NCI-H2171 treated with DMSO at 0.1 percent for 48 hours (cell line): ENCODE data around the gene STK24.

Experiments used
- DNase-seq: peaks from one replicate; lab custom pipeline; 2025; lab: John Stamatoyannopoulos, UW

Gene STK24

DNA sequence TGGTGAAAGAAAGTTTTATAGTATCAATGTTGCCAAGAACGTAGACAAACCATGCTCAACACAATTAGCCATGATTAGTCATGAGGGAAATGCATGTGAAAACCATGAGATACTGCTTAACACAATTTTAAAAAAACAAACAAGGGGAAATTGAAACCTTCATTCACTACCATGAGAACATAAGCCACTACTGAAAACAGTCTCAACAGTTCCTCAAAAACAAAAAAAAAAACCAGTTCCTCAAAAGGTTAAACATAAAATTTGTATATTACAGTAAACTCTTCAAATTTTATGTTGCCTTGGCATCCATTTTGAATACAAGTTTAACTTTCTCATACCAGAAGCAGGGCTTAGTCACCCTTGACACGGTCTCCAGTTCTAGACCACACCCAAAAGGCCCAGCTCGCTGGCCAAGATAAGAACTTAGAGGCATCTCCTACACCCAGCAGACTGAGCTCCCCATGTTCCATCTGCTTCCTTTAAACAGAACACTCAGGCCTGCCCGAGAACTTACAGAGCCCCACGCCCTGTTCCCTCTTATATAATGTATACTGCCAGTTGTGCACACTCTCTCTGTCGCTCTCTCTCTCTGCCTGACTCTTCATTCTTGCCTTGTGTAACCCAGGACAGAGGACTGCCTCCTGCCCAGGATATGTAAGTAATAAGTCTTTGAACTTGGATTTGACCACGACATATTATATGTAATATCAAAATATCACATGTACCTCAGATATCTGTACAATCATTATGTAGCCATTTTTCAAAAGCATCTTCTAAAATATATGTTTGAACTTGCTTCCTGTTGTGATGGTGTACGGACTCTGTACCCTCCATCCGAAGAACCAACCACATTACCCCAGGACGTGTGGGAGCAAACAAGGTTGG, 67.4 kb downstream of the STK24 start:
- no peak for DNase-seq

DNA sequence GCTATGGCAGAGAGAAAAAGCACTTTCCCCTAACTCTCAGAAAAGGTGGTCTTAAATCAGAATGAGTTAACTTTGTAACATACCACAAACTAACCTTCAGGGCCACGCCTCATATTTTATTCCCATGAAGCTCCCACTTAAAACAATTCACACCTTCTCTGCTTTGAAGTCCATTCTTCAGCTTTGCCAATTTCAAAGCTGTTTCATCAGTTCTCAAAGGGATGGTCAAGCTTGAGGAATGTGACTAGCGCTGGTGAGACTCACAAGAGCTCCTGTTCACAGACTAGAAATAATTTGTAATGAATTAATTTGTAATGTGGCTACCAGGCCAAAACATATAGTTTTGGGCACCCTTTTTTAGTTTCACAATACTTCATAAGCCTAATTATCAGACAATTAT, 68.2 kb downstream of the STK24 start:
- no peak for DNase-seq

DNA sequence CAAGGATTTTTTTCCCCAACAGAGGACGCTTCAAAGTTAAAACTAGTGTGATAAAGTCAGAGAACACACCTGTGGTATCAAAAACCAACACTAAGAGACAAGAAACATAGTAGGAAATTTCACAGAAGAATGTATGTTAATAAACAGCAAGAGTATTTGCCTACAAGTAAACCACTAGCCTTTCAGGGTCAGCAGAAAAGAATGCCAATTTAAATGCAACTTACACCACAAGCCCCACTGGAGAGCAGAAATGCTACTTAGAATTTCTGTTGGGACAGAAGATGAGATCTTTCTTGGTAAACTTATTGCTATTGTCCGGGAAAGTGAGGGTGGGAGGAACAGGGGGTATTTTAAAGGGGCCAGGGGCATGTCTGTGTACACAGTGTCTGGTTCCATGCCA, 68.6 kb downstream of the STK24 start:
- no peak for DNase-seq

DNA sequence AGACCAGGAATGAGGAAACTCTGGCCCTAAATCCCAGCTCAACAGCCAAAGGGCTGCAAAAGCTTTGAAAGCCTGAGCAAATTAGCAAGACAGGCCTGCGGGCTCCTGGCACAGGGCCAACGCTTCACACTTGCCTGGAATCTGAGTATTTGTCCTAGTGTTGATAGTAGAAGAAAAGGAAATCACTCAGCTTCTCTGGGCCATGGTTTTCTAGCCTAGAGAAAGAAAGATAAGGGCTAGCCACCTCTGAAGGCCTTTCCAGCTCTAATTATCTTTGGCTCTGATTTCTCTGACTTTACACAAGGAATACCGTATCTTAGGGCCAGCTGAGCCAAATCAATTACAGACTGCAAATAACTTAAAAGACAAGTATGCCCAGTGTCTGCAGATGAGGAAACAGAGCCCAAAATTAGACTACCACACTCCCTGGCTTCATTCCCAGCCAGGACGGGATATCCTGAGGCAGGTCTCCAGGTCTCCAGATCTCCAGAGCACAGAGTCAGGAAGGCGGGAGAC, 69.6 kb downstream of the STK24 start:
- peak; percentile 56 for DNase-seq

DNA sequence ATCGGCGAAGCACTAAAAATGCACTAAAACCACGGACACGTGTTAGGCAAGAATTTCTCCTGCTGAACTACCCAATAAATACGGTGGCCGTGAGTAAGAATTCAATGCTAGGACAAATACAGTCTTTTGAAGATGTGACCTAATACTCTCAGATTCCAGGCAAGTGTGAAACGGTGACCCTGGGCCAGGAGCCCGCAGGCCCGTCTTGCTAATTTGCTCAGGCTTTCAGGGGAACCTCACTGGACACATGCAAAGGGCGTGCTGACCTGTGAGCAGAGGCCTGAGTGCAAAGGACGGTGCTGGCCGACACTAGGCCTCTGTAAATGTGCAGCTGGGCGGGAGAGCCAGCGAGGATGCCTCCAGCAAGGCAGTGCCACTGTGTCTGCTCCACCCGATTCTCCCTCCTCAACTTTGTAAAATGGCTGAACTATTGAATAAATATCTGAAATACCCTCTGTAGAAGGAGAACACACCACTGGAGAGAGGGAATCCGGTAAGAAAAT, 70.1 kb downstream of the STK24 start:
- no peak for DNase-seq

DNA sequence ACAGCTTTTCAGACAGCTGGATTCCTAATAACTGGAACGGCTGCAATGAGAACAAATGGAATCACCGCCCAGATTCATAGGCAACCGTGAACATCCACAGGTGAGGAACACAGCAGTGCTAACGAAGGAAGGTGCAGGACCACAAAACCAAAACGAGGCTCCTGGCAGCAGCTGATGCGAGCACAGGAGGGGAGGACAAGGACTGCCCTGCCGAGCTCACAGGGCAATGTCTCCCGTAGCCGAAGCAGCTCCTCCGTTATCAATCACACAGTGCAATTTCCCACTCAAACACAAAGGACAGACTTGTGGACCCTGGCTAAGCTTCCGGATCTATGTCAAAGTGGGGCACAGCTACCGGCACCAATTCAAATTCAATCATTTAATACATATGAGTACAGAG, 70.6 kb downstream of the STK24 start:
- DNase-seq = no peak

DNA sequence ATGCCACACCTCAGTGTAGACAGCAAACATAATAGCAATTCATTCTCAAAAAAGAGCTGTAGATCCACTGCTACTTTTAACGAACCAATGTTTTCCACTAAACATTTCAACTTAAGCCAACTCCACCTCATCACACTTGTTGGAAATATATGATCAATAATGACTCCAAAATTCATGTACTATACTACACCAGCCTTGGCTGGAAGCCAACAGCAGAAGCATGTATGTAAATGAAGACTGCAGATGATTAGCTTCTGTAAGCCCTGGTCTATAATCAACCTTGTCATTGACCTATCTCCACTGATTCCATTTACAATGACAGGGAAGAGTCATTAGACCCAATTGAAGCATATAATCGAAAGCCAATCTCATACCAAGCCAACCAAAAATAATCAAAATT, 71.7 kb downstream of the STK24 start:
- DNase-seq = no peak

DNA sequence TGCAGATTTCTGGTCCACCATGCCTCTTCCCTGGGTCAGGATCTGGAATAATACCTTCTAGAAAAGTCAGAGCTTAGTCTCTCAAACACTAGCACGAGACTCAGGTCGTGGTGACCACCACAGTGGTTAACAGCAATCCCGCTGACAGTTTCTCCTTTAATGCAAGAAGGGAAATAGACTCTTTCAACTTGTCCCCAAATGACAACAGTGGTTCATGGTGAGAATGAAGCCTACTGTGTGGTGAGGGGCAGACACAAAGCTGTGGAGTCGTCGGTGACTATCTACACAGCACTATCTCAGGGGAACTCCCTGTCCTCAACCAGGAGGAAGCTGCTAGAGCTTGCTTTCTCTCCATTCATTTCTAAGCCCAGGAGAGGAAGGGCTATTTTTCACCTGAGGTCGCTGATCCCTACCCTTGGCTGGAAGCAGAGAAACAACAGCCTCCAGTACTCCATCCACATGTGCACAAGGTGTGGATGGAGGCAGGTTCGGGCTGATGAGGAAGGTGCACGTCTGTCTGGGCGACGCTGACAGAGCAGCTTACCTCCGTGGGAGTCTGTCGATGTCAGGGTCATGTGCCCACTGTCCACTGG, 72.4 kb downstream of the STK24 start:
- DNase-seq = no peak

DNA sequence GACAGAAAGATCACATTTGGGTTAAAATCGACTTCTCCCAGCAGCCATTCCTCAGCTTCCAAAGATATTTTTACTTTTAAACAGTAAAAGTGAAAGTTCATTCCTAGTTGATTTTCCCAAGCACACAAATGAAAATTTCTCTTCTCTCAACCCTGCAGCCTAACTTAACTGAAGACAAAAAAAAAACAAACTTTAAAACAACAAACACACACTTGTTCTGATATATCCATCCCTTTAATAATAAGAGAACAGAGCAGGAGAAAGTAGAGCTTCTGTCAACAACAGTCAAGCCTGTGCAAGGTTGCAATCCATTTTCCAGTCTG, 72.9 kb downstream of the STK24 start:
- no peak for DNase-seq

DNA sequence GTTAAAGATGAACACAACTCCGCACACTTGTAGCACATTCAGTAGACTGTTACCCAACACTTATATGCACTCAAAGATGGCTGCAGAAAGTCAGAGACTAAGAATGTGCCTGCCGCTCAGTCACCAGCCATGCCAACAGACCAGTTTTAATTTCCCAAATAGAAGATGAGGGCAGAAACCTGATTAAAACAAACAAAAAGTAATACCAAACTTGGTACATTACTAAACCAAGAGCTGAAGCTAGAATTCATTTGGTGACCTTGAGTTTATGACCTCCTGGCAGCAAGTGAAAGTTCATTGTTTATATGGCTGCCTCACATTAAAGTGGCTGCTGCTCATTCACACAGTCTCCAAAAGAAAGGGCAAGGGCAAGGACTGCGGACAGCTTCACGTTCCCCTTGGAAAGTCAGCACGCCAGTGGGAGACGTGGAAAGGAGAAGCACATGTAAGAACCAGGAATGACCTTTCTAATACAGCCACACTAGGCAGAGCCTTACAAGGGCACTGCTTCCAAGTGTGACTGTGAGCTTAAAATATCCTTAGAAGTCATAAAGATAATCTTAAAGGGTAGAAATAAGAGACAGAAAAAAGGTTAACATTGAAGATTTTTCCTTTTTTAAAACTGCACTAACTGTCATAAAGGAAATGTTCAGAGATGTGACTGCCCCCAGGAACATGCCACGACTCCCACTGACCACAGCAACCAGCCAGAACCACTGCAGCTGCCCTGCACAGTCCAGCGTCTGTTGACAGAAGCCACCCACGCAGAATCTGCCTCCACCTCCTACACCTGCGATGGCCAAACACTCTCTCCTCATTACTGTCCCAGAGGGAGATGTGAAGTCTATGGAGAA, 73.5 kb downstream of the STK24 start:
- no peak for DNase-seq

DNA sequence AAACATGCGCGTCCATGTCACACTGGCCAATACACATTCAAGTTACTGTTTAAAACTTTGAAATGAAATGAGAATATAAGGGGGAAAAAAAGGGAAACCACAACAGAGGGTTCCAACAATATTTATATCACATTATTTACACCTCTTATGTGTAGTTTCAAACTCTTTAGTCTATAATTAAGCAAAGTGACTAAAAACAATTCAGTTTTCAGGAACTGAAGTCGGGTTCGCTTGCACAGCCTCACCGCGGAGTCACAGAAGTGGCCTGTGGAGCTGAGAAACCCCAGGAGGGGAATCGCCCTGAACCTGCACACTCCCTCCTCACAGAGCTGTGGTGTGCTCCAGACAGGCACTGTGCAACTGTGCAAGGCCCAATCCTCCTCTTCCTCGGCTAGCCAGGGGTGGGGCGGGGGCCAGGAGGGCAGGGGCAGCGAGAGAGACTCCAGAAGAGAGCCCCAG, 75.9 kb downstream of the STK24 start:
- no peak for DNase-seq

DNA sequence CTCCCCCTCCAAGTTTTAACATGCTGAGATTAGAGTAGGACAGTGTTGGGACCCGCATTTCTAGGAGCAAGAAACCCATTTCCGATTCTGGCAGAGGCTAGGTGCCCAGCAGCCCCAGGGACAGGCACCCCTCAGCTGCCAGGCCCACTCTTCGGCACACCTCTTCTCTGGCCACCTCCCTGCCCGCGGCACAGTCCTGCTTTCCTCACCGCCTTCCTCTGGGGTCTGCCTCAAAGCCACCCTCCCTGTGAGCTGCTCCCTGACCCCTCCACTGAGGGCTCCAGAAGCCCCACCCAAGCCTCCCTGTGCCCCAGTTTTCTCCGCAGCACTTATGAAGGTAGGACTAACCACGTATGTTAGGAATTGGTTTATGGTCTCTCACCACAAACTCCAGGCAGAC, 79.9 kb downstream of the STK24 start:
- DNase-seq = no peak

DNA sequence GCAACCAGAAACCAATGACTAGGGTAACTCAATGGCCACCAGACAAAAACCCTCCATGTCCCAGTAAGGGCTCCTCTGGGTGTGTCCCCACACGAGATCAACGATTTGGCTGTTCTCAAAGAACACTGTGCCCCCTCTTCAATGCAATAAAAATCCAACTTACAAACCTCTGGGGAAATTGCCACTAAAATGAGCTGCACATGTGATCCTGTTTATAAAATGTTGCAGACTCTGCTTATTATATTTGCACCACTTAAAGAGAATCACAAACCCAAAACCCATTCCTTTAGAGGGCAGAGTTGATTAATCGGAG, 80.5 kb downstream of the STK24 start:
- no peak for DNase-seq

DNA sequence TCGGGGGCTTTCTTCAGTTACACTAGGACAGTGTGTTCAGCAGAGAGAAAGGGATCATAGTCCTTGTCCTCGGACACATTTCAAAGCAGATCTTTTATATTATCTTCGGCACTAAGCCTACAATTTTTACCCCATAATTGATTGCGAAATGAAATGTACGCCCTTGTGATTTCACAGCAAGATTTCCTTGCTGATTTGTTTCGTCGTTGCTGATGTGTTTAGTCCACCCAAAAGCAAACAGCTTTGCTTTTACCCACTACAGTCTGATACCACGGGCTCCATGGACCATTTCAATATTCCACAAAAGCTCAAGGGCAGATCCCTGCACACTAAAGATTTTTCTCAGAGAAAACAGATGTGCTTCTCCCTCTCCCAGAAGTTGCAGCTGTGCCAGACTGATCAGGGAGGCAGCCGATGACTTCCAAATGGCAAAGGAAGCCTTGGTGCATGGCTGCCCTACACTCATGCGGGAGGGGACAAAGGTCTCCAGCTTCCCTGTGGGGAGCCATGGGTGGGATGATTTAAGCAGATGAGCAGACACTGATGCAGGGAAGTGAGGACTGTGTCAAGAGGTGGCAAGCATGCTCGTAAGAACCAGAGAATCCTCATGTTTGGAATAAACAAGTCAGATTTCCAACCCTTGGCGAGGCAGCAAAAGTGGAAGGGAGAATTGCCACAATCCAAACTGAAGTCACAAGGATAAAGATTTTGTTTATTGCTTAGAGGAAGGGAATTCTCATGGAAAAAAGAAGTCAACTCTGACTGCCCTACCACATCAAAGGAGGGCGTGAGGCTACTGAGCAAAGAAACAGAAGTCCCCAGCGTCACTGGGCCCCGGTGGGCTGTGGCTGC, 81.1 kb downstream of the STK24 start:
- DNase-seq = no peak

DNA sequence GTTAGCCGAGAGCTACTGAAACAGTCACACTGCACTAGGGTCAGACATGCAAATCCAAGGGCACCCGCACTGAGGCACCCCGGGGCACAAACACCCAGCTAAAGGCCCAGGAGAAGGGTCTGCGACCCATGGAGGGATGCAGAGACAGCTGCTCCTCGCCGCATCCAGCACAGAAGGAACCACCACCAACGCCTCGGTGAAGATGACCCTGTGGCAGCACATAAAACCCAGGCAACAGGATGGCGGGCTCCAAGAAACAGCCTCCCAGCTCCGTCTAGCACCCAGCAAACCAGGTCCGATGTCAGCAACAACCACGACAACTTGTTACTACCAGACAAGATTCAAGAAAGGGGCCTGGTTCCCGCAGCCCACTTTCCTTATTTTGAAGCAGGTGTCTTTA, 82.1 kb downstream of the STK24 start:
- no peak for DNase-seq

DNA sequence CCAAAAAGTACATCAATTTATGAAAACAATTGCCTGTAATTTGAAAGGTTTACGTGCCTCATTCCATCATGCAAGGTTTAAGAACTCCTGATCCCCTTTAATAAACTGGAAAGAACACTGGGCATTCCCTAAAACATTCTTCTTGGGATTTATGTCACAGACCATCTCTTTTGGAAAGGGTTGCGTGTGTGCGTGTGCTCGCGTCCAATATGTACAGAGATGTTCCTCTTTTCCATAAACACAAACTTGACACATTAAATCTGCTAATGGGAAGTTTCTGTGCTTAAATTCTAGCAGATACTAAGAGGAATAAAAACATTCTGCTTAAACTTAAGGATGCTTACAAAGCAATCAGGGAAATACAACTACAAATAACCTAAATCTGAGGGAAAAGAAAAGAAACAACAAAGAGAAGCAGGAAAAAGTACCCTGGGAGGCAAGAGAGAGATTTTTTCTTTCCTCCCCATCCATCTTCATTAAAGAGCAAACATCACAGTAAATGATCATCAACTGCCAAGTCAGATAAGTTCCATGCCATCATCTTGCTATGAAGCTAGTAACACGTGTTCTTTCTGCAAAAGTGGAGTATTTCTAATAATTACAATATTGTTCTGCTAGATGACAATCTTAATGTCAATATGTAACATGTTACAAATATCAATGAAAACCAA, 83.7 kb downstream of the STK24 start:
- no peak for DNase-seq

DNA sequence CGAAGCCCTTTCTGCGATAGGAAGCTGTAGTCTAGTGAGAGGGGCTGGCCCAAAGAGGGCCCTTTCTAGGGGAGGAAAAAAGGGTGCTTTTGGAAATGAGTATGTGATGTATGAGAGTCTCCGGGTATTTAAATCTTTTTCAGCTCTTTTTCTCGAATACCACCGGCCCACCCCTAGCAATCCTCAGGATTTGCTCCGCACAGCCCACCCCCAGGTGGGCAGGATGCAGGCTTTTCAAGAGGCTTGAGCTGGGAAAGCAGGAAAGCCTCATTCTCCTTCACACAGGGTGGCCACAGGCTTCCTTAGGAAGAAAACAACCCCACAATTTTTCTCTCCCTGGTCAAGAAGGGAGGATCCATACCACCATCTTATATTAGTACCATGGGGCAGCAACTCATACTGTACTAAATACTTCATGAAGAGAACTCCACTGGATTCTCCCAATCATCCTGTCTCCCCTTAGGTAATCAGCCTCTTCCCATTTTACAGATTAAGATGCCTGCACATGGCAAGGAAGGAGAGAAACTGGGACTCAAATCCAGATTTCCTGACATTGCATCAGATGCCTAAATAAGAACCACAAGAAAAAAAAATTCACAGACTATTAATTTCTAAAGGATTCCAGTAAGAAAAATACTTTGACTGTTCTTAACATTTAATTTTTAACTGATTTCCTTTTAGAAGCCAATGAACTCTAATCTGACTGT, 84.4 kb downstream of the STK24 start:
- DNase-seq = no peak

DNA sequence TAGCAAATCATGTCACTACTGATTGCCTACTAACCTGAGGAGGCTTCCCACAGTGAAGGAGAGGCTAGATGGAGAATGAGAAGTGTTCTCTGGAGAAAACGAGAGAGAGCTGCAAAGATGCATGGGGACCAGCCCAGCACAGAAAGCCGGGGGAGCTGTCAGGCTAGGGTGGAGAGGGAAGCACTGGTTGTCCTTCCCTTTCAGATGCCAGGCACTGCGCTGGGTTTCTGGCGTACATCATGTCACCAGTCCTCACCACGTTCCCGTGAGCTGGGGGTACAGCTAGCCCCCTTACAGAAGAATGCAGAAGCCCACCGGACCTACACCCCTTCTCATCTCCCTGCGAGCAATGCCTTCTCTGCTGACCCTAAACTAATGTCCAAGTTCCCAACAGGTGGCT, 86.0 kb downstream of the STK24 start:
- DNase-seq = no peak

DNA sequence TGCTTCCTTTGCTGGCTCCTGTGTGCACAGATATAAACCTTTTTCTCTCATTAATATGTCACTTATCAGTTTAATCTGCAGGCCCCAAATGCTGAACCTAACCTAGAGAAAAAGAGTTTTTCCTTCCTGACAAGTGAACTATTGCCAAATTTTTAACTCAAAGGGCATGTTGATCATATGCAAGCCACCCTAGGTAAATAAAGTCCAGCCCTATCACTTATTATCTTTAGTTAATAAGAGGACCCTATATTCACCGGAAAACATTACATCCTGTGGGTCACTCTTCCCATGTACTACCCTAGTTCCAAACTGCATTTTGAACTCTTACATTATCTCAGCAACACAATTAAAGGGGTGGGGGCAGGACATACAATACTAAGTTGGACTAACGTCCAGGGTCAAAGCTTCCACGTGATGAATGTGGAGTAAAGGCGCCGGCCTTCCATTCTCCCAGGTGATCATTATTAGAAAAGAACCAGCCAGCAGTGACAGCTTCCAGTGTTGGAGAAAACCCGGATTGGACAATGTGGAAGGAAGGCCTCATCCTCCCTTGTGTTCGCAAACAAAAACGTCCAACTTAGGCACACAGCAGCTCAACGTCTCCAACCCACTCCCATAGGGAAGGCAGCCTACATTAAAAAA, 86.6 kb downstream of the STK24 start:
- DNase-seq = no peak
